ENCODE results near the gene PTRH2.

- TF ChIP-seq TAF1 (IDR thresholded peaks at IDR 0.05; ENCODE audit: borderline replicate concordance, insufficient read depth, low read length) (no peak), POLR2AphosphoS5 (IDR thresholded peaks at IDR 0.05; ENCODE audit: low read depth, low read length) (no peak), SIN3A (IDR thresholded peaks at IDR 0.05; ENCODE audit: borderline replicate concordance, insufficient read depth, low read length) (no peak), REST (IDR thresholded peaks at IDR 0.05; ENCODE audit: insufficient read depth in 1 of 2, low read depth in 2 of 2, low read length in 2 of 2) (no peak), FOXP2 (optimal IDR thresholded peaks at IDR 0.05; ENCODE audit: borderline replicate concordance, extremely low read depth, extremely low read length, insufficient read depth) (no peak)
Observed at GRCh38 chr17:59680314-59680713, 26.9 kb downstream of the PTRH2 start.

Data from PFSK-1 (cell line).